Adrenal gland (tissue), 5 donors: ENCODE measurements around the gene SLC30A7.

Source experiments
- POLR2A ChIP-seq, 2 donors: fragments of 450-650 bp; IDR thresholded peaks; one replicate each; pipeline ENCODE4 v1.6.1; 2017; ENCODE audit warnings: antibody characterized with exemption in 2 of 2, mild to moderate bottlenecking in 2 of 2, moderate library complexity in 1 of 2
- TF ChIP-seq, protein P1 (sequence below), 6 experiments: fragments of 450-650 bp in 4 of 6; fragments of 200-600 bp in 2 of 6; sonication (generic) in 1 of 6; IDR thresholded peaks; 1 replicate in 5 of 6; 2 replicates in 1 of 6; pipeline versions ENCODE4 v1.5.1 to v1.8.0; 2016 to 2021; ENCODE audit warnings: antibody characterized with exemption in 6 of 6, mild to moderate bottlenecking in 2 of 6, moderate library complexity in 1 of 6
- donor health status: DM: no; HTN: no; CAD: no.

DNA sequence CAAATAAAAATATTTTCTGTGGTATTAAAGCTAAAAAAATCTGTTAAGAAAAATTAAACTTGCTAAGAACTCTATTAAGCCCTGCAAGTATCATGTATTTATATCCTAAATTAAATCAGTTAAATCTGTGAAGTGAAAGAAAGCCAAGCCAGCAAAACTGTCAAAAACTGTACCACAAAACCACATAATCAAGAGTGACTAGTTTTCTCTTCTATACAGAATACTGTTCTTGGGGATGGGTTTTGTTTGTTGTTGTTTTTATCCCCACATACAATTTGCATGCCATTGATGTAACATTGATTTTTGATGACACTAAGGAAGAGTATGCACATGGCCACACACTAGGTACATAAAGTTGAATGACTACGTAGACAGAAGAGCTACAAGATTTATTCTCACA is 109.3 kb downstream of the SLC30A7 start:
- TF ChIP-seq, protein P1, sequence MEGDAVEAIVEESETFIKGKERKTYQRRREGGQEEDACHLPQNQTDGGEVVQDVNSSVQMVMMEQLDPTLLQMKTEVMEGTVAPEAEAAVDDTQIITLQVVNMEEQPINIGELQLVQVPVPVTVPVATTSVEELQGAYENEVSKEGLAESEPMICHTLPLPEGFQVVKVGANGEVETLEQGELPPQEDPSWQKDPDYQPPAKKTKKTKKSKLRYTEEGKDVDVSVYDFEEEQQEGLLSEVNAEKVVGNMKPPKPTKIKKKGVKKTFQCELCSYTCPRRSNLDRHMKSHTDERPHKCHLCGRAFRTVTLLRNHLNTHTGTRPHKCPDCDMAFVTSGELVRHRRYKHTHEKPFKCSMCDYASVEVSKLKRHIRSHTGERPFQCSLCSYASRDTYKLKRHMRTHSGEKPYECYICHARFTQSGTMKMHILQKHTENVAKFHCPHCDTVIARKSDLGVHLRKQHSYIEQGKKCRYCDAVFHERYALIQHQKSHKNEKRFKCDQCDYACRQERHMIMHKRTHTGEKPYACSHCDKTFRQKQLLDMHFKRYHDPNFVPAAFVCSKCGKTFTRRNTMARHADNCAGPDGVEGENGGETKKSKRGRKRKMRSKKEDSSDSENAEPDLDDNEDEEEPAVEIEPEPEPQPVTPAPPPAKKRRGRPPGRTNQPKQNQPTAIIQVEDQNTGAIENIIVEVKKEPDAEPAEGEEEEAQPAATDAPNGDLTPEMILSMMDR (IDR thresholded peaks at IDR 0.05), result no peak
- no peak for TF ChIP-seq POLR2A (IDR thresholded peaks at IDR 0.05)
